ENCODE results near the gene RAB20. TPM values are rescaled to one million over a fixed set of nuclear protein-coding genes. Genes with fewer than 3 reads are reported as not detected.
"Not testable (repeated sequence)": the region's sequence is repeated elsewhere in the genome, so short reads cannot be mapped to it uniquely, and the experiment has no call there.

RAB20 gene, protein sequence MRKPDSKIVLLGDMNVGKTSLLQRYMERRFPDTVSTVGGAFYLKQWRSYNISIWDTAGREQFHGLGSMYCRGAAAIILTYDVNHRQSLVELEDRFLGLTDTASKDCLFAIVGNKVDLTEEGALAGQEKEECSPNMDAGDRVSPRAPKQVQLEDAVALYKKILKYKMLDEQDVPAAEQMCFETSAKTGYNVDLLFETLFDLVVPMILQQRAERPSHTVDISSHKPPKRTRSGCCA
- 1 to 10 TPM in 3 of 6 donors, under 1 TPM in 2, not detected in 1; 0.74 to 3.4 (median 2.0) TPM for polyA plus RNA-seq (ENCODE audit: low read depth in 6 of 6)

DNA sequence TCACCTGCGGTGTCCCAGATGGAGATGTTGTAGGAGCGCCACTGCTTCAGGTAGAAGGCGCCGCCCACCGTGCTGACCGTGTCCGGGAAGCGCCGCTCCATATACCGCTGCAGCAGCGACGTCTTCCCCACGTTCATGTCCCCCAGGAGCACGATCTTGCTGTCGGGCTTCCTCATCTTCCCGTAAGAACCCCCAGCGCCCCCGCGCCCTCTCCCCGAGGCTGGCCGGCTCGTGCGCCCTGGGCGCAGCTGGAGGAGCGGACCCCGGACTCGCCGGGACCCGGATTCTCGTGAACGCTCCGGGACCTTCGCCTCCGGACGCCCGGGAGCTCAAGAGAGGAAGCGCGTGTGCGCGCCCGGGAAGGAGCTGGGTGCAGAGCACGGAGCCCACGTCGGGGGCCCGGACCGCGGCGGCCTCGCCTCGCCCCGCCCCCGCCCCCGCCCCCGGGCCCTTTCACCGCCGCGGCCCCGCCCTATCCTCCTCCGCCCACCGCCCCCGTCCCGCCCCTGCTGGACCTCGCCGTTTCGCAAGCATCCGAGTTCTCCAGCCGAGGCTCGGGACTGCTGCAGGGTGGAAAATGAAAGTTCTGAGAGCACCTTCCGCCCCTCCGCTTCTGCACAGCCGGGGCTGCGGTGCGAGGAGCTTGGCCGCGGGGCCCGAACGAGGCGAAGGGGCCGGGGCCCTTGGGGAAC, at the start of gene RAB20:
RAB20 (minus strand) TSS at position 379 of the 692 bp plus-strand sequence; CDS start at position 176, 203 bp downstream.
- Mint-ChIP-seq H3K4me1 (peaks cover 14 to 20% (median 18%) of the 10 kb centered on the region in 3 donors), H3K4me3 (peak within 1 kb of the TSS; percentile 86 to 100 (median 97)), H3K9me3 (peaks cover 0 to 7% (median 5%) of the 10 kb centered on the region in 7 donors), H3K27me3 (peaks cover 0 to 14% (median 4%) of the 10 kb centered on the region in 3 donors), H3K27ac (peak within 1 kb of the TSS; percentile 83 to 98 (median 90)), H3K36me3 (peaks cover 0 to 6% of the 10 kb centered on the region in 2 donors)
- peak; percentile 77 to 81 for ATAC-seq (ENCODE audit: low read depth in 2 of 2)
- peak; percentile 59 for DNase-seq

DNA sequence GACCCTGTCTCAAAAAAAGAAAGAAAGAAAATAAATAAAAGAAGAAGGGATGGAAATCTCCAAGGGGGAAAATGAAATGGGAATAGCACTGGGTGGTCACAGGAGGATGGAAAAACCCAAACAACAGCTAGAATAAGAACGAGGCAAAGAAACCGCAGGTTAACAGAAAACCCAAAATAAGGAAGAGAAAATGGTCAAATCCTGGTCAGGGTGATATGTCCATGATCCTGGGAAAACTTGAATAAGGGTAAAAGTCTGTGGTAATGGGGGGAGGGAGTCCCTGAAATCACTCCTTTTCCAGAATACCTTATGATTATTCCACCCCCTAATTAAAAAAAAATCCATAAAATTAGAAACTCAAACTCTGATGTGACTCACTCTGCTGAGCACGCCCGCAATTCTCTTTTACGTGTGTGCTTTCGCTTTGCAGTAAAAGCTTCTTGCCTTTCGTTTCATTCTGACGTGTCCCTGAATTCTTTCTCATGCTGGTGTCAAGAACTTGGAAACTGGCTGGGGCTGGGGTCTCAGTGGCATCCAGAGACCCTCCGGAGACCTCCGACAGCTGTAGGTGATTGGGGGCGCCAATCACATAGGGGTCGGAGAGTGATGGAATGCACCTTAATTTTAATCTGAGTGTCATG, 49.6 kb upstream of the RAB20 start:
- no peaks in the 10 kb centered on the region for H3K27me3 Mint-ChIP-seq
- H3K4me1 Mint-ChIP-seq, result peaks cover 4 to 9% (median 8%) of the 10 kb centered on the region in 3 donors
- ATAC-seq (ENCODE audit: low read depth in 2 of 2) (no peak), DNase-seq (no peak)
- peaks cover 0 to 12% (median 3%) of the 10 kb centered on the region in 7 donors for H3K9me3 Mint-ChIP-seq
- H3K27ac Mint-ChIP-seq, result peak overlapping the region in 1 of 6 donors; percentile 48
- H3K4me3 Mint-ChIP-seq, result no peak overlapping the region
- H3K36me3 Mint-ChIP-seq, result no peaks in the 10 kb centered on the region

DNA sequence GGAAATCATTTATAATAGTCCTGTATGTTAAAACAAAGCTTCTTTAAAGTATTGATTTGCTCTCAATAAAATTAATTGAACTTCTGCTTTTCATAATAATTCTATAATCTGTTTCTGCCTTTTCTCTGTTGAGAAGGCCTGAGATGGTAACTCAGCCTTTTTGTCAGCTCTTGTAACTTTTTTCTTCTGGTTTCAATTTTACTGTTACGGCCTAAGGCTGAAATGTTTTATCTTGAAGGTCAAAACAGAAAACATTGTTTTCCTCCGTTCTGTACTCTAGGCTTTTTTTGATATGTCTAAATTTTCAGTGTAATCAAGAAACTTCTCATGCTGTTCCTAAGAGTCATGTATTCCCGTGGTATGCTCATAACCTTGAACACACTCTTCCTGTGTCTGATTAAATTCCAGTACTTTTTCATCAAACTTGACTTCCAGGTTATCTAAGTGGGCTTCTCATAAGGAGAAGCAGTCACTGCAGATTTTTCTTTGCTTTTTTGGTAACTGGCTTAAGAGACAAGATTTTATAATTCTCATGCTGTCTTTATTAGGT, 46.2 kb upstream of the RAB20 start:
- Mint-ChIP-seq H3K9me3 (no peaks in the 10 kb centered on the region), H3K4me1 (no peaks in the 10 kb centered on the region)

DNA sequence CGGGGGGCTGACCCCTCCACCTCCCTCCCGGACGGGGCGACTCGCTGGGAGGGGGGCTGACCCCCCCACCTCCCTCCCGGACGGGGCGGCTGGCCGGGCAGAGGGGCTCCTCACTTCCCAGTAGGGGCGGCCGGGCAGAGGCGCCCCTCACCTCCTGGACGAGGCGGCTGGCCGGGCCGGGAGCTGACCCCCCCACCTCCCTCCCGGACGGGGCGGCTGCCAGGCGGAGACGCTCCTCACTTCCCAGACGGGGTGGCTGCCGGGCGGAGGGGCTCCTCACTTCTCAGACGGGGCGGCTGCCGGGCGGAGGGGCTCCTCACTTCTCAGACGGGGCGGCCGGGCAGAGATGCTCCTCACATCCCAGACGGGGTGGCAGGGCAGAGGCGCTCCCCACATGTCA, 44.8 kb upstream of the RAB20 start:
- H3K4me3 Mint-ChIP-seq; ATAC-seq (ENCODE audit: low read depth in 2 of 2); H3K4me1 Mint-ChIP-seq; H3K27ac Mint-ChIP-seq; H3K36me3 Mint-ChIP-seq; H3K9me3 Mint-ChIP-seq; DNase-seq: not testable (repeated sequence)
- peaks cover 3 to 17% (median 15%) of the 10 kb centered on the region in 3 donors for H3K27me3 Mint-ChIP-seq

More for the DNA sequence above, 46.2 kb upstream of the RAB20 start:
- peaks cover 3 to 11% (median 9%) of the 10 kb centered on the region in 3 donors for H3K27me3 Mint-ChIP-seq
- H3K4me3 Mint-ChIP-seq, result no peak overlapping the region
- H3K27ac Mint-ChIP-seq, result peak overlapping the region in 2 of 6 donors; percentile 7 to 30
- DNase-seq (no peak), ATAC-seq (ENCODE audit: low read depth in 2 of 2) (no peak)
- no peaks in the 10 kb centered on the region for H3K36me3 Mint-ChIP-seq

DNA sequence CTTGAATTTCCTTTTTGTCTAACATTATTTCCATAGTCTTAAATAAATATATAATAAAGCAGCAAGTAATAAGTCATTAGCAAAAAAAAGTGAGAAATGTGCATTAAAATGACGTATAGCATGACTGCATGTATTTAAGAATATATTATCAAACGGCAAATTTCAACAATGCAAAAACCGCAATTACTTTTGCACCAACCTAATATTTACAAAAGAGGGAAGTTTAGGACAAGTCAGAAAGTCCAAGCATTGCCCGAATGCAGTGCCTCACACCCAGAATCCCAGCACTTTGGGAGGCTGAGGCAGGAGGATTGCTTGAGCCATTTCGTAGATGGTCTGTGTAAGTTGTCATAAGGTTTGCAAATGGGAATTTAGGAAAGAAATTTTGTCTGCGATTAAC, 43.6 kb upstream of the RAB20 start:
- H3K36me3 Mint-ChIP-seq, result no peaks in the 10 kb centered on the region
- no peak for ATAC-seq (ENCODE audit: low read depth in 2 of 2)
- H3K4me3 Mint-ChIP-seq, result no peak overlapping the region
- H3K27ac Mint-ChIP-seq, result no peak overlapping the region
- no peaks in the 10 kb centered on the region for H3K9me3 Mint-ChIP-seq
- H3K4me1 Mint-ChIP-seq, result no peaks in the 10 kb centered on the region
- DNase-seq, result no peak
- peaks cover 3 to 17% (median 15%) of the 10 kb centered on the region in 3 donors for H3K27me3 Mint-ChIP-seq

DNA sequence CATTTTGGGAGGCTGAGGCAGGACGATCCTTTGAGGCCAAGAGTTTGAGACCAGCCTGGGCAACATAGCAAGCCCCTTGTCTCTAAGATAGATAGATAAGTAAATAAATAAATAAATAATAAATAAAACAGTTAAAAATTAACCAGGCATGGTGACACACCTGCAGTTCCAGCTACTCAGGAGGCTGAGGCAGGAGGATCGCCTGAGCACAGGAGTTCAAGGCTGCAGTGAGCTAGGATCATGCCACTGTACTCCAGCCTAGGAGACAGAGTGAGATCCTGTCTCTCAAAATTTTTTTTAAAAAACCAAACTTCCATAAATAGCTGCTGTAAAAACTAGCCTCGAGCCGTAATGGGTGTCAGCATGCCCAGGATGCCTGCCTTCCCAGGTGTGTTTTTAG, 39.5 kb upstream of the RAB20 start:
- peaks cover 3 to 17% (median 15%) of the 10 kb centered on the region in 3 donors for H3K27me3 Mint-ChIP-seq
- no peak for ATAC-seq (ENCODE audit: low read depth in 2 of 2)
- H3K36me3 Mint-ChIP-seq, result no peaks in the 10 kb centered on the region
- peaks cover 0 to 2% (median 0%) of the 10 kb centered on the region in 3 donors for H3K4me1 Mint-ChIP-seq
- no peak overlapping the region for H3K4me3 Mint-ChIP-seq
- no peaks in the 10 kb centered on the region for H3K9me3 Mint-ChIP-seq
- H3K27ac Mint-ChIP-seq, result no peak overlapping the region
- no peak for DNase-seq

DNA sequence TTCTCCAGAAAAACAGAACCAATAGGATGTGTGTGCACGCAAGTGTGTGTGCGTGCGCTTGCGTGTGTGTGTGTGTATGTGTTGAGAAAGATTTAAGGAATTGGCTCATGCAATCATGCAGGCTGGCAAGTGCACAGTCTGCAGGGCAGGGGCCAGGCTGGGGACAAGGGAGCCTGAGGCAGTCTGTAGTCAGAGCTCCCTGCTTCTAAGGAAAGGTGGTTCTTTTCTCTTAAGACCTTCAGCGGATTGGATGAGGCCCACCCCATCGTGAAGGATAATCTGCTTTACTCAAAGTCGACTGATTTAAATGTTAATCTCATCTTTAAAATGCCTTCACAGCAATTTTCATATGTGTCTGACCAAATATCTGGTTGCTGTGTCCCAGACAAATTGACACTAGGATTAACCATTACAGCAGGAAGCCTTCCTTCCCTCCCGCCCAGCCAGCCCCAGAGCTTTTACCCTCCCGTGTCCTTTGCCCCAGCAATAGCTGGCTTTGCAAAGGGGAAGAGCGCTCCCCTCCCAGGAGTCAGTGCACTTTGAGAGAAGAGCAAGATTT, 38.8 kb upstream of the RAB20 start:
- peaks cover 3 to 17% (median 15%) of the 10 kb centered on the region in 3 donors for H3K27me3 Mint-ChIP-seq
- no peaks in the 10 kb centered on the region for H3K36me3 Mint-ChIP-seq
- no peak overlapping the region for H3K4me3 Mint-ChIP-seq
- H3K9me3 Mint-ChIP-seq, result no peaks in the 10 kb centered on the region
- H3K4me1 Mint-ChIP-seq, result peaks cover 0 to 2% (median 0%) of the 10 kb centered on the region in 3 donors
- H3K27ac Mint-ChIP-seq, result no peak overlapping the region
- no peak for ATAC-seq (ENCODE audit: low read depth in 2 of 2)
- no peak for DNase-seq

DNA sequence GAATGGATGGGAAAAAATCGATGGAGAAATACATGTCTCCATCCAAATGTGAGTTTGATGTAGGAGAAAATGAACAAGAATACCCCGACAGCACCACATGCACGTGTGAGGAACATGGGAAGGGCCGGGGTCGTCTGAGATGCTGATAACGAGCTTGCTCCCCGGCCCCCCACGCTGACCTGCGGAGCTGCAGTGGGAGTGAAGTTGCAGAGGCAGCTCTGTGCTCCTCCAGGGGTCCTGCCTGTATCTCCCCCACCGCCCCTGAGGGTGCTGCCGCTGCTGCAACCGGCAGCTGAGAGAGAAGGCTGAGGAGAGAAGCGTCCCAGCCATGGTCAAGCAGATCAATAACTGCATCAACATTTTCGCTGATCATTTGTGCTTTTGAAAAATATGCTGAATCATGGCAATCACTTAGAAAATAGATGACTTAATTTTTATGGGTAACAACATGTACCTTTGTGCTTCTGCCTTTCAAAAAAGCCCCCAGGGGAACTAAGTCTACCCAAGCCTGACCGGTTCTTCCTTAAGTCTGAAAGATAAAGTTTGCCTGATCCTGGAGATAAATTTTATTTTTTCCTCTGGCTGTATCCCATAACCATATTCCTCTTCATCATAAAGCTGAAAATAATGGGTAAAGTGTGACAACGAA, 35.6 kb upstream of the RAB20 start:
- Mint-ChIP-seq H3K4me3 (no peak overlapping the region), H3K36me3 (no peaks in the 10 kb centered on the region), H3K27me3 (peaks cover 0 to under 1% (median 0%) of the 10 kb centered on the region in 3 donors), H3K4me1 (peaks cover 0 to 2% (median 0%) of the 10 kb centered on the region in 3 donors), H3K27ac (no peak overlapping the region), H3K9me3 (no peaks in the 10 kb centered on the region)
- ATAC-seq (ENCODE audit: low read depth in 2 of 2), result no peak
- no peak for DNase-seq

DNA sequence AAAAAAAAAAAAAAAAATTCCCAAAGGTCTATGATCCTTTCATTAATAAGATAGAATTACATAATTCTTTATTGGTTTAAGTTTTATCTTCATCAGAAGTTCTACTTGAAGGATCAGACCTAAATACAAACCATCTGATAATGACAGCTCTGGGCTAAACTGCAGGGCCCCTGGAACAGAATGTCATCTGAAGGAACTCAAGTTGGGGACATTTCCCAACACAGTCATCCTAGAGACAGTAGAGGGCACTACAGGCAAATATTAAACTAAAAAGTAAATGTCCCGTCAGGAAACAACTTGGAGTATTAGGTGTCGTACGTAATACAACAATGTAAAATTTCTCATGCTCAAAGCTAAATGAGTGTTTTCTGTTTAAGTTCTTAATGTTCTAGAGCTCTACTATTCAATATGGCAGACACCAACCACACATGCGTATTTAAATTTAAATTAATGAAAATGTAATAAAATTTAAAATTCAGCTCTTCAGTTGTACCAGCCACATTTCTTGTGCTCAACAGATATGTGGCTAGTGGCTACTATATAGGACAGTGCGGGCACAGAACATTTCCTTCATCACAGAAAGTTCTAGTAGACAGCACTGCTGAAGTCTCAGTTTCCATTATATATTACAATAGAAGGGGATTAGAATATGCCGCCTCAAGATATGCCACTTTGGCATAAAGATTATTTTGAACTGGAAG, 32.1 kb upstream of the RAB20 start:
- H3K36me3 Mint-ChIP-seq, result no peaks in the 10 kb centered on the region
- peak; percentile 55 to 77 for ATAC-seq (ENCODE audit: low read depth in 2 of 2)
- no peak overlapping the region for H3K4me3 Mint-ChIP-seq
- H3K27ac Mint-ChIP-seq, result peak overlapping the region in 1 of 6 donors; percentile 55
- peaks cover 0 to 2% (median 0%) of the 10 kb centered on the region in 3 donors for H3K4me1 Mint-ChIP-seq
- H3K9me3 Mint-ChIP-seq, result no peaks in the 10 kb centered on the region
- H3K27me3 Mint-ChIP-seq, result no peaks in the 10 kb centered on the region
- DNase-seq, result peak; percentile 29

DNA sequence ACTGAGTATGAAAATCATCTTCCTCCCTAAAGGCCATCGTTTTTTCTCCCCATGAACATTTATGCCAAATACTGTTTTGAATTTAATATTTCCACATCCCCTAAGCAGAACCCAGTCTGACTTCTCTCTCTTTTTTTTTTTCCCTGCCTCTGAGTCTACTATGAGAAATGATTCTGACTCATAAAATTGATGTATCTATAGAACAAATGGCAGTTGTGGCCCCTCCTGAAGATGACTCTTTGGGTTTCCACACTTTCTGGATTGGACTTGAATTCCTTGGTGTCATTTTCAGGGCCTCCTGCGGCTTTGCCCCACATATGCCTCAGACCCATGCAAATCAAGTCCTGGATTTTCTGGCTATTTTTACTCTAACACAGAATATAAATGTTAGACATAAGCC, 31.1 kb upstream of the RAB20 start:
- Mint-ChIP-seq H3K36me3 (no peaks in the 10 kb centered on the region), H3K9me3 (no peaks in the 10 kb centered on the region), H3K4me3 (no peak overlapping the region), H3K4me1 (peaks cover 0 to 2% (median 0%) of the 10 kb centered on the region in 3 donors), H3K27ac (no peak overlapping the region), H3K27me3 (no peaks in the 10 kb centered on the region)
- ATAC-seq (ENCODE audit: low read depth in 2 of 2), result no peak
- no peak for DNase-seq

DNA sequence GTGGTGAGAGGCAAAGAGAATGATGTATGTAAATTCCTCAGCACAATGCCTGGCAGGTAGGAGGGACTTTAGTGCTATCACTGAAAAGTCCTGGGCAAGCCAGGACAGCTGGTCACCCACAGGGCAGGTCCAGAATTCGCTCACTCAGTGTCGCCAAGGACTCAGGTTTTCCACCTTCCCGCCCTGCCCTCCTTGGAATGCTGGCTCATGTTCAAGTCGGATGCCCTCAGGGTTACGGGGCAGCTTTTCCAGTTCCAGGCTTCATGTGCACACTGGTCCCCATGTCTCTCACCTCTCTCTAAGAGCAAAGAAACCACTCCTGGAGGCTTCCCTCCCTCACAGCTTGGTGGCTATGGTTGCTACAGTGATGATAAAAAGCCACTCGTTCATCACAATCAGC, 29.1 kb upstream of the RAB20 start:
- Mint-ChIP-seq H3K9me3 (no peaks in the 10 kb centered on the region), H3K27ac (no peak overlapping the region), H3K4me3 (no peak overlapping the region), H3K27me3 (peaks cover 0 to 6% (median 5%) of the 10 kb centered on the region in 3 donors), H3K4me1 (no peaks in the 10 kb centered on the region), H3K36me3 (no peaks in the 10 kb centered on the region)
- DNase-seq (no peak), ATAC-seq (ENCODE audit: low read depth in 2 of 2) (no peak)

DNA sequence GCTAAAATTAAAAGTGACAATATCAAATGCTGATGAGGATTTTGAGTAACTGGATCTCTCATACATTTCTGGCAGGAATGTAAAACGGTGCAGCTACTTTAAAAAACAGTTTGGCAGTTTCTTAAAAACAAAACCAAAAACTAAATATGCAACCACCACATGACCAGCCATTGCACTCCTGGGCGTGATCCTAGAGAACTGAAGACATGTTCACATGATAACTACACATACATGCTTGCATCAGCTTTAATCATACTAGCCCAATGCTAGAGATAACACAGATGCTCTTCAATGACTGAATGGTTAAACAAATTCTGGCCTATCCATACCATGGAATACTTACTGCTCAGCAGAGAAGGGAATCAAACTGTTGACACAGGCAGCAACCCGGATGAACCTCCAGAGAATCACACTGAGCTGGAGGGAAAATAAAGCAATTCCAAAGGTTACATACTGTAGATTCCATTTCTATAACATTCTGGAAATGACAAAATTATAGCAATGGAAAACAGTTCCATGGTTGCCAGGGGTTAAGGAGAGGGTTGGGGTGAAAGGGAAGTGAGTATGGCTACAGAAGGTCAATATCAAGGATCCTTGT, 28.4 kb upstream of the RAB20 start:
- H3K9me3 Mint-ChIP-seq, result no peaks in the 10 kb centered on the region
- no peak overlapping the region for H3K4me3 Mint-ChIP-seq
- ATAC-seq (ENCODE audit: low read depth in 2 of 2), result no peak
- H3K4me1 Mint-ChIP-seq, result no peaks in the 10 kb centered on the region
- H3K36me3 Mint-ChIP-seq, result no peaks in the 10 kb centered on the region
- peaks cover 0 to 11% (median 5%) of the 10 kb centered on the region in 3 donors for H3K27me3 Mint-ChIP-seq
- no peak overlapping the region for H3K27ac Mint-ChIP-seq
- DNase-seq, result no peak

Data from naive B cell (primary cell).